AG10803 (cell line): ENCODE results near the gene PLCH1.

ENCODE experiments used
- DNase-seq: peaks from one replicate; pipeline ENCODE4 v3.0.0; 2010; ENCODE audit warnings: low read depth
- H3K4me3 ChIP-seq: 2 replicates; pipeline ENCODE4 v1.5.1; 2011; ENCODE audit warnings: mild to moderate bottlenecking, low read length, control low read depth
- CTCF ChIP-seq: conservative IDR thresholded peaks from 2 replicates; pipeline ENCODE4 v1.5.1; 2011; ENCODE audit warnings: mild to moderate bottlenecking, low read length, control low read depth, inconsistent platforms

PLCH1 gene

GRCh38 chr3:155704061-155704460, 40.8 kb downstream of the PLCH1 start:
- TF ChIP-seq CTCF = no peak
- DNase-seq = no peak
- H3K4me3 ChIP-seq = no peak overlapping the region

- TF ChIP-seq CTCF = no peak
- no peak overlapping the region for H3K4me3 ChIP-seq
- no peak for DNase-seq
Observed at GRCh38 chr3:155702745-155703591, 41.9 kb downstream of the PLCH1 start.

- peak; percentile 71 for TF ChIP-seq CTCF
- DNase-seq = peak; percentile 67
- H3K4me3 ChIP-seq = no peak overlapping the region
Observed at GRCh38 chr3:155701882-155702465, 42.9 kb downstream of the PLCH1 start.

GRCh38 chr3:155697542-155697941, 47.3 kb downstream of the PLCH1 start:
- no peak for TF ChIP-seq CTCF

GRCh38 chr3:155690921-155691320, 54.0 kb downstream of the PLCH1 start:
- TF ChIP-seq CTCF = no peak
- no peak overlapping the region for H3K4me3 ChIP-seq
- DNase-seq = no peak

More at GRCh38 chr3:155697542-155697941, 47.3 kb downstream of the PLCH1 start:
- DNase-seq = no peak
- no peak overlapping the region for H3K4me3 ChIP-seq

GRCh38 chr3:155688481-155688880, 56.4 kb downstream of the PLCH1 start:
- no peak for DNase-seq
- no peak overlapping the region for H3K4me3 ChIP-seq
- TF ChIP-seq CTCF = no peak

- H3K4me3 ChIP-seq = no peak overlapping the region
- TF ChIP-seq CTCF = no peak
- no peak for DNase-seq
Observed at GRCh38 chr3:155683344-155683720, 61.5 kb downstream of the PLCH1 start.
